GM12873 (cell line): ENCODE results near the gene FBXL2.

Source experiments
- CTCF ChIP-seq: IDR thresholded peaks from 2 replicates; pipeline ENCODE4 v1.5.1; 2012; ENCODE audit warnings: low read depth, mild to moderate bottlenecking, moderate library complexity, low read length, control low read depth; ENCODE audit not compliant: insufficient read depth; ENCODE audit errors: missing control alignments

FBXL2 gene

GRCh38 chr3:33277193-33277882 lies at the start of gene FBXL2:
Gene FBXL2 (plus strand): TSS chr3:33277442. CDS start chr3:33277513, 71 bp downstream.
- no peak for TF ChIP-seq CTCF

- TF ChIP-seq CTCF, result no peak
Observed at GRCh38 chr3:33229066-33229465, 48.2 kb upstream of the FBXL2 start.

- no peak for TF ChIP-seq CTCF
Observed at GRCh38 chr3:33229947-33230346, 47.3 kb upstream of the FBXL2 start.

GRCh38 chr3:33231756-33232465 lies 45.3 kb upstream of the FBXL2 start:
- no peak for TF ChIP-seq CTCF

GRCh38 chr3:33233884-33234283 lies 43.4 kb upstream of the FBXL2 start:
- no peak for TF ChIP-seq CTCF

- TF ChIP-seq CTCF, result no peak
Observed at GRCh38 chr3:33236005-33236404, 41.2 kb upstream of the FBXL2 start.

- TF ChIP-seq CTCF, result no peak
Observed at GRCh38 chr3:33237439-33237838, 39.8 kb upstream of the FBXL2 start.
